ENCODE results near the gene CYP4F8. TPM values are rescaled to one million over a fixed set of nuclear protein-coding genes. Genes with fewer than 3 reads are reported as not detected.
"Not testable (repeated sequence)": the region's sequence is repeated elsewhere in the genome, so short reads cannot be mapped to it uniquely, and the experiment has no call there.

Gene CYP4F8
- polyA plus RNA-seq, 1 experiment: not detected

GRCh38 chr19:15588265-15588664 is 26.8 kb upstream of the CYP4F8 start:
- ChIA-PET POLR2A (no interaction called here), CTCF (no interaction called here)
- Histone ChIP-seq H3K4me3 (ENCODE audit: low read depth, low read length) (no peak overlapping the region), H3K36me3 (ENCODE audit: control insufficient read depth, insufficient read depth, low read length) (no peaks in the 10 kb centered on the region), H3K27me3 (ENCODE audit: control insufficient read depth, insufficient read depth, low read length) (no peaks in the 10 kb centered on the region)
- no peak for TF ChIP-seq CTCF (IDR thresholded peaks at IDR 0.05; ENCODE audit: insufficient read depth, low read depth, low read length)
- no peak for DNase-seq (ENCODE audit: low read depth)

GRCh38 chr19:15589760-15590451 is 25.1 kb upstream of the CYP4F8 start:
- no peaks in the 10 kb centered on the region for H3K27me3 ChIP-seq (ENCODE audit: control insufficient read depth, insufficient read depth, low read length)
- ChIA-PET POLR2A (no interaction called here), CTCF (no interaction called here)
- H3K36me3 ChIP-seq (ENCODE audit: control insufficient read depth, insufficient read depth, low read length): no peaks in the 10 kb centered on the region
- DNase-seq (ENCODE audit: low read depth): no peak
- no peak overlapping the region for H3K4me3 ChIP-seq (ENCODE audit: low read depth, low read length)
- no peak for TF ChIP-seq CTCF (IDR thresholded peaks at IDR 0.05; ENCODE audit: insufficient read depth, low read depth, low read length)

- POLR2A ChIA-PET: no interaction called here
- no peak for DNase-seq (ENCODE audit: low read depth)
- Histone ChIP-seq H3K36me3 (ENCODE audit: control insufficient read depth, insufficient read depth, low read length) (no peaks in the 10 kb centered on the region), H3K27me3 (ENCODE audit: control insufficient read depth, insufficient read depth, low read length) (no peaks in the 10 kb centered on the region), H3K4me3 (ENCODE audit: low read depth, low read length) (no peak overlapping the region)
- CTCF ChIA-PET: no interaction called here
- TF ChIP-seq CTCF (IDR thresholded peaks at IDR 0.05; ENCODE audit: insufficient read depth, low read depth, low read length): no peak
These were observed 23.2 kb upstream of the CYP4F8 start for GRCh38 chr19:15591796-15592195.

- DNase-seq (ENCODE audit: low read depth); H3K4me3 ChIP-seq (ENCODE audit: low read depth, low read length); CTCF ChIA-PET; H3K27me3 ChIP-seq (ENCODE audit: control insufficient read depth, insufficient read depth, low read length); POLR2A ChIA-PET; H3K36me3 ChIP-seq (ENCODE audit: control insufficient read depth, insufficient read depth, low read length): not testable (repeated sequence)
These were observed 22.5 kb upstream of the CYP4F8 start for GRCh38 chr19:15592506-15592905.

- POLR2A ChIA-PET; DNase-seq (ENCODE audit: low read depth); H3K27me3 ChIP-seq (ENCODE audit: control insufficient read depth, insufficient read depth, low read length); H3K36me3 ChIP-seq (ENCODE audit: control insufficient read depth, insufficient read depth, low read length); H3K4me3 ChIP-seq (ENCODE audit: low read depth, low read length): not testable (repeated sequence)
- CTCF ChIA-PET: interaction anchor here (0.6 kb wide), 1 partner anchor 298 kb away, joined by 3 read pairs; no protein-coding TSS in a partner anchor
These were observed 21.3 kb upstream of the CYP4F8 start for GRCh38 chr19:15593766-15594165.

- no peak for DNase-seq (ENCODE audit: low read depth)
- Histone ChIP-seq H3K4me3 (ENCODE audit: low read depth, low read length) (no peak overlapping the region), H3K27me3 (ENCODE audit: control insufficient read depth, insufficient read depth, low read length) (no peaks in the 10 kb centered on the region), H3K36me3 (ENCODE audit: control insufficient read depth, insufficient read depth, low read length) (no peaks in the 10 kb centered on the region)
- CTCF ChIA-PET: no interaction called here
- TF ChIP-seq CTCF (IDR thresholded peaks at IDR 0.05; ENCODE audit: insufficient read depth, low read depth, low read length): no peak
- POLR2A ChIA-PET: no interaction called here
These were observed 19.9 kb upstream of the CYP4F8 start for GRCh38 chr19:15595069-15595468.

- POLR2A ChIA-PET; CTCF ChIA-PET; DNase-seq (ENCODE audit: low read depth); H3K36me3 ChIP-seq (ENCODE audit: control insufficient read depth, insufficient read depth, low read length); H3K4me3 ChIP-seq (ENCODE audit: low read depth, low read length); H3K27me3 ChIP-seq (ENCODE audit: control insufficient read depth, insufficient read depth, low read length): not testable (repeated sequence)
These were observed 6.8 kb upstream of the CYP4F8 start for GRCh38 chr19:15607978-15608925.
